Loucy (cell line): ENCODE data around the gene PLAC9.

ENCODE experiments used
- H2AFZ ChIP-seq: fragments of 200-600 bp; sonication (generic); 2 replicates; pipeline ENCODE4 v1.6.0; 2016; ENCODE audit warnings: antibody characterized with exemption, mild to moderate bottlenecking, low read length, moderate library complexity
- H3F3A ChIP-seq: fragments of 200-600 bp; 2 replicates; pipeline ENCODE4 v1.6.0; 2016; ENCODE audit warnings: antibody characterized with exemption, low read depth, mild to moderate bottlenecking
- H3K27me3 ChIP-seq: fragments of 200-600 bp; sonication (generic); 2 replicates; pipeline ENCODE4 v1.6.1; 2014; ENCODE audit warnings: low read length, mild to moderate bottlenecking; ENCODE audit not compliant: insufficient read depth, poor library complexity, severe bottlenecking
- H3K36me3 ChIP-seq: fragments of 200-600 bp; sonication (generic); 2 replicates; pipeline ENCODE4 v1.6.1; 2016; ENCODE audit warnings: low read length; ENCODE audit not compliant: insufficient read depth
- H3K4me1 ChIP-seq: fragments of 200-600 bp; sonication (generic); 2 replicates; pipeline ENCODE4 v1.5.1; 2014; ENCODE audit warnings: low read length, mild to moderate bottlenecking; ENCODE audit not compliant: insufficient read depth, poor library complexity, severe bottlenecking
- H3K4me2 ChIP-seq: fragments of 200-600 bp; sonication (generic); 2 replicates; pipeline ENCODE4 v1.6.0; 2014; ENCODE audit warnings: antibody characterized with exemption, low read length, low read depth, mild to moderate bottlenecking; ENCODE audit not compliant: poor library complexity, severe bottlenecking
- H3K4me3 ChIP-seq: fragments of 200-600 bp; sonication (generic); 2 replicates; pipeline ENCODE4 v1.5.1; 2014; ENCODE audit warnings: low read length, mild to moderate bottlenecking, mixed read lengths; ENCODE audit not compliant: poor library complexity, severe bottlenecking
- H3K79me2 ChIP-seq: fragments of 200-600 bp; sonication (generic); 2 replicates; pipeline ENCODE4 v1.6.1; 2014; ENCODE audit warnings: low read length; ENCODE audit not compliant: insufficient read depth
- H3K9ac ChIP-seq: fragments of 200-600 bp; sonication (generic); 2 replicates; pipeline ENCODE4 v1.6.0; 2014; ENCODE audit warnings: mild to moderate bottlenecking, low read depth, low read length, moderate library complexity; ENCODE audit not compliant: poor library complexity, severe bottlenecking
- H3K9me2 ChIP-seq: fragments of 200-600 bp; sonication (generic); replicated peaks from 2 replicates; pipeline ENCODE4 v1.6.1; 2016; ENCODE audit warnings: low read depth, low read length, mixed read lengths
- H3K9me3 ChIP-seq: fragments of 200-600 bp; sonication (generic); 2 replicates; pipeline ENCODE4 v1.6.1; 2014; ENCODE audit warnings: mild to moderate bottlenecking, antibody characterized with exemption, low read length, low read depth; ENCODE audit not compliant: insufficient read depth
- H4K20me1 ChIP-seq: fragments of 200-600 bp; sonication (generic); 2 replicates; pipeline ENCODE4 v1.6.0; 2014; ENCODE audit warnings: antibody characterized with exemption, low read length, mild to moderate bottlenecking; ENCODE audit not compliant: insufficient read depth, poor library complexity, severe bottlenecking
- CTCF ChIP-seq: fragments of 200-600 bp; sonication (generic); conservative IDR thresholded peaks from 2 replicates; pipeline ENCODE4 v1.5.1; 2014; ENCODE audit warnings: mild to moderate bottlenecking, antibody characterized with exemption, low read length
- EZH2phosphoT487 ChIP-seq: fragments of 200-600 bp; IDR thresholded peaks from 2 replicates; pipeline ENCODE4 v1.6.1; 2018; ENCODE audit warnings: antibody characterized with exemption, mild to moderate bottlenecking, moderate library complexity, borderline replicate concordance

PLAC9 gene

GRCh38 chr10:80194373-80195045 lies 62.0 kb downstream of the PLAC9 start:
- TF ChIP-seq CTCF, result no peak
- TF ChIP-seq EZH2phosphoT487, result no peak
- no peak overlapping the region for H3K9ac ChIP-seq
- no peak overlapping the region for H2AFZ ChIP-seq
- H3F3A ChIP-seq, result no peaks in the 10 kb centered on the region
- no peak overlapping the region for H3K4me3 ChIP-seq
- peaks cover 21% of the 10 kb centered on the region for H3K4me1 ChIP-seq
- peaks cover 21% of the 10 kb centered on the region for H4K20me1 ChIP-seq
- H3K4me2 ChIP-seq, result no peak overlapping the region
- H3K9me3 ChIP-seq, result no peaks in the 10 kb centered on the region
- no peaks in the 10 kb centered on the region; the same call in 1 of the 2 replicates for H3K36me3 ChIP-seq
- no peaks in the 10 kb centered on the region for H3K27me3 ChIP-seq
- H3K9me2 ChIP-seq, result no peaks in the 10 kb centered on the region
- peaks cover 89% of the 10 kb centered on the region for H3K79me2 ChIP-seq
